HG03521 (cell line): Measurements from ENCODE around the gene ALDH1B1.

ENCODE experiments used
- ATAC-seq: cut with Tn5 transposase; IDR thresholded peaks from one replicate; pipeline ENCODE4 v1.9.1; 2021; ENCODE audit warnings: mild to moderate bottlenecking, moderate library complexity; ENCODE audit not compliant: unreplicated experiment

ALDH1B1 gene

DNA sequence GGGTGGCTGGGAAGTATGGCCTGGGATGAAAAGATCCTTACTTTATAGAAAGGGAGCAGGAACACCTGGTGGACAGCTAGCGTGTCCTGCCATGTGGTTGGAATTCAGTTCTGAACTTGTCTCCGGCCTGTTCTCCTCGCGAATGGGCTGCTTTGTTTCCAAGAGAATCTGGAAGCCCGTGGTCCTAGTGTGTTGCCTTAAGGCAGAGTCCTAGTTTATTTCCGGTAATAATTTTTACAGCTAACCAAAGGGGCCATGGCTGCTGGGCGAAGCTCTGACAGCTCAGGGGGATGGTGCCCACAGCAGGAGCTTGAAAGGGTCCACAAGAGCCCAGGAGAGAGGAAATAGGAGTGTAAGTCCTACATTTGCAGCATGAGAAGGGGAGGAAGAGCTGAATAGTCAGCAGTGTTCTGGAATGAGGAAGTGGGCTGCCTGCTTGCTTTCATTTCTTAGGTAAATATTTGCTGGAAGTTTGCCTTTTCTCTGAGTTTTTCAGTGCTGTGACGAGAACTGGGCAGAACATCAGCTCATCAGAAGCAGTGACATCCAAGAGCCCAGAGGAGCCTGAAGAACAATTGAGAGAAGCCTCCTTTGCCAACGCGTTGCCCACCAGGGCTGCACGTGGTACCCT, 44.8 kb downstream of the ALDH1B1 start:
- ATAC-seq, result no peak

DNA sequence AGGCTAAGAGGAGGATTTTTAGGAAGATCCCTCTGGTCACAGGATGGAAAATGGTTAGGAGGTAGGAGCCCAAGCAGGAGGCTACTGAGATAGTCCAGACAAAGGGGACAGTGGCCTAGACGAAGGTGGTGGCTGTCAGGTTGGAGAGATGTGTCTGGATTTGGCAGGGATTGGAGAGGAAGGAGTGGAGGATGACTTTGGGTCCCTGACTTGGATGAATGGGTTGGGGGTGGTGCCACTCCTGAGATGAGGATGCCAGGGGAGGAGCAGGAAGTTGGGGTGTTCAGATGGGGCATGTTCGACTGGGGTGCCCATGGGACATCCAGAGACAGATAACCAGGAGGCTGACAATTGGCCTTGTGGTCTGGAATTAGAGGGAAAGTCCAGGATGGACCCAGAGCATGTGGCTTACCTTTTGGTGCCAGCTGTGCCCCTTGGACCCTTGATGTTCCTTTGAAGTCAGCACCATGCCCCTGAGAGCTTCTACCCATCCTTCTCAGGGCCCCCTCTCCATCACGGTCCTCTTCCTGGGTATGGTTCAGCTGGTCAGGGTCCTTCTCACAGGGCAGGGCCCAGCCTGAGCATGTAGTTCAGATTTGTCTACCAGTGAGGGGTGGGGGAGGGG, 46.9 kb downstream of the ALDH1B1 start:
- no peak for ATAC-seq

DNA sequence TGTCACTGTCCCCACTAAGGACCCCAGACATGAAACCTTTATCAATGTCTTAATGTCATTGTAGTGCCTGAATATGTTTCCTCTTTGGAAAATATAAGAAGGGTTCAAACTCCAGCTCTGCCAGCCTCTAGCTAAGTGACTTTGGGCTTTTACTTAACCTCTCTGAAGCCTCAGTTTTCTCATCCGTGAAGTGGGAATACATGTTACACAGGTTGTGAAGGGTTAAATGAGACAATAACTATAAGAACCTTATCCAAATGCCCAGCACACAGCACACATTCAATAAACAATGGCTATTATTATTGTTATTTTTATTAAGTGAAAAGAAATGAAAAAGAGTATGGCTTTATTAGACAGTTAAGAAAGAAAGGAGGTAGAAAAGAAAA, 47.4 kb downstream of the ALDH1B1 start:
- no peak for ATAC-seq

GRCh38 chr9:38440516-38440915, 48.0 kb downstream of the ALDH1B1 start:
- no peak for ATAC-seq

GRCh38 chr9:38441347-38442085, 49.0 kb downstream of the ALDH1B1 start:
- ATAC-seq, result no peak

DNA sequence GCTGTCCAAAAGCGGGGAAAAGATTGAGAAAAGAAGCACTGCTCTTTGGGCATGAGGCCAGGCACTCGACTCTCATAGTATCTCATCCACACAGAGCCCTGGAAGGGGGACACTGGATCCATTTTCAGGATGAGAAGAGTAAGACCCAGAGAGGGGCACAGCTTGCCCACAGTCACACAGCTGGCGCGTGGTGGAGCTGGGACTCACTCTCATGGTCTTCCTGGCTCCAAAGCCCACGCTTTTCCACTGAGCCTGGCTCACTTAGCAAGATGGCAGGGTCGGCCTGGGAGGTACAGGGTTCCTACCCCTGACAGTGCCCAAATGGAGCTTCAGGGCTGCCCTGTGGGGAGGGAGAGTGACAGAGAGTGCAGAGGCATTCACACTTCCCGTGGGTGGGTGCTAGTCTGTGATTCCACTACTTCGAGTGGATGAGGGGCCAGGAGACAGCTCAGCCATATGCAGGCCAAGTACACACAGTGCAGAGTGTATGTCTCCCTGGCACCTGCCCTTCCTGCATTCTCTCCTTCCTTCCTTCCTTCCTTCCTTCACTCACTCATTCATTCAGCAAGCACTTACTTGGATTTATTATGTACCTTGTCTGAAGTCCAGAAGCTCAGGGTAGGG, 50.1 kb downstream of the ALDH1B1 start:
- no peak for ATAC-seq

GRCh38 chr9:38443181-38443580, 50.7 kb downstream of the ALDH1B1 start:
- ATAC-seq, result no peak

DNA sequence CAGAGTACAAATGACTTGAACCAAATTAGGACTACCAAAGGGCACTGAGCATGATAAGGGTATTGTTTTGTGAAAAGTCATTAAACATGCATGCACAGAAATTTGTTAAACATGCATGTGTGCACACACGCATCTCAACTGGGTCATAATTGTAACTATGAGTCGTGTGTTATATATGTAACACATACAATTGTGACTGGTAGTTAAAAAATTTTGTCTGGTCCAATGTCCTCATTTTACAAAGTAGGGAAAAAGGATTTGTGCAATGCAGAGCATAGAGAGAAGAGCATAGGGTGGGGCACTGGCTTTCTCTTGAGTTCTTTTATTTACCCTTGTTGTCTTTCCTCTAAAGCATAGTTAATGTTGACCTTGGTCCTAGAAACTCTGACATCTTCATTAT, 51.1 kb downstream of the ALDH1B1 start:
- no peak for ATAC-seq

- ATAC-seq, result peak; percentile 85
Observed at GRCh38 chr9:38445154-38446043, 52.9 kb downstream of the ALDH1B1 start.

DNA sequence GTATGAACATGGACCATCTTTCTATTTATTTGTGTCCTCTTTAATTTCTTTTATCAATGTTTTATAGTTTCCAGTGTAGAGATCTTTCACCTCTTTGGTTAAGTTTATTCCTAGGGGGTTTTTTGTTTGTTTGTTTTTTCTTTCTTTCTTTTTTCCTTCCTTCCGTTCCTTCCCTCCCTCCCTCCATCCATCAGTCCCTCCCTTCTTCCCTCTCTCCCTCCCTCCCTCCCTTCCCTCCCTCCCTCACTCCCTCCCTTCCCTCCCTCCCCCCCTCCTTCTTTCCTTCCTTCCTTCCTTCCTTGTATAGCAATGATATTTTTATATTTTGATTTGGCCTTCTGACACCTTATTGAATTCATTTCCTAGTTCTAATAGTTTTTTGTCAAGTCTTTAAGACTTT, 55.2 kb downstream of the ALDH1B1 start:
- ATAC-seq, result no peak
